ENCODE data around the gene CELSR1. TPM values are rescaled to one million over a fixed set of nuclear protein-coding genes. Genes with fewer than 3 reads are reported as not detected.

CELSR1 gene
- total RNA-seq, 1 donor from 2014 or later, result 32.9 TPM

DNA sequence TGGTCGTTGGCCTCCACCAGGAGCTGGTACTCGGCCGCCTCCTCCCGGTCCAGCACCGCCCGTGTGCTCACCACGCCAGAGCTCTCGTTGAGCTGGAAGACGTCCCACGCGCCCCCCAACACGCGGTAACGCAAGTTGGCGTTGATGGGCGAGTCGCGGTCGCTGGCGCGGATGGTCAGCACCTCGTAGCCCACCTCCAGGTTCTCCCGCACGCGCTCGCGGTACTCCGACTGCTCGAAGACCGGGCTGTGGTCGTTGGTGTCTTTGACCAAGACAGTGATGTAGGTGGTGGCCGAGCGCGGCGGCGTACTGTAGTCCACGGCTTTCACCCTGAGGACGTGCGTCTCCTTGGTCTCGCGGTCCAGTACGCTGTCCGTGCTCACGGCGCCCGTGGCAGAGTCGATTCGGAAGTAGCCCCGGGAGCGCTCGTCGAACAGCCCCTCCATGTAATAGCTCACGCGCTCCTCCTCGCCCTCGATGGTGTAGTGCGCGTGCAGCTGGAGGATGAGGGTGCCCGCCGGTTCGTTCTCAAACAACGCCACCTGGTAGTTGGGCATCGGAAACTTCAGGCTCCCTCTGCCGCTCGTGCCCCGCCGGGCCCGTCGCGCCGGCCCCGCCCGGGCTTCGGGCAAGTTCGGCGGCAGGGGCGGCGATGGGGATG, 1.4 kb downstream of the CELSR1 start:
- Histone ChIP-seq H3K9me3 (no peaks in the 10 kb centered on the region), H3K27ac (no peak overlapping the region), H3K36me3 (no peaks in the 10 kb centered on the region), H3K27me3 (no peaks in the 10 kb centered on the region), H3K4me1 (peaks cover 40% of the 10 kb centered on the region), H3K4me3 (peak overlapping the region; percentile 52 to 54)
- TF ChIP-seq, protein P1, sequence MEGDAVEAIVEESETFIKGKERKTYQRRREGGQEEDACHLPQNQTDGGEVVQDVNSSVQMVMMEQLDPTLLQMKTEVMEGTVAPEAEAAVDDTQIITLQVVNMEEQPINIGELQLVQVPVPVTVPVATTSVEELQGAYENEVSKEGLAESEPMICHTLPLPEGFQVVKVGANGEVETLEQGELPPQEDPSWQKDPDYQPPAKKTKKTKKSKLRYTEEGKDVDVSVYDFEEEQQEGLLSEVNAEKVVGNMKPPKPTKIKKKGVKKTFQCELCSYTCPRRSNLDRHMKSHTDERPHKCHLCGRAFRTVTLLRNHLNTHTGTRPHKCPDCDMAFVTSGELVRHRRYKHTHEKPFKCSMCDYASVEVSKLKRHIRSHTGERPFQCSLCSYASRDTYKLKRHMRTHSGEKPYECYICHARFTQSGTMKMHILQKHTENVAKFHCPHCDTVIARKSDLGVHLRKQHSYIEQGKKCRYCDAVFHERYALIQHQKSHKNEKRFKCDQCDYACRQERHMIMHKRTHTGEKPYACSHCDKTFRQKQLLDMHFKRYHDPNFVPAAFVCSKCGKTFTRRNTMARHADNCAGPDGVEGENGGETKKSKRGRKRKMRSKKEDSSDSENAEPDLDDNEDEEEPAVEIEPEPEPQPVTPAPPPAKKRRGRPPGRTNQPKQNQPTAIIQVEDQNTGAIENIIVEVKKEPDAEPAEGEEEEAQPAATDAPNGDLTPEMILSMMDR (IDR thresholded peaks at IDR 0.05), result no peak
- TF ChIP-seq POLR2AphosphoS5 (IDR thresholded peaks at IDR 0.05; ENCODE audit: insufficient read depth in 1 of 2, low read depth in 1 of 2), result no peak
- intact Hi-C loops (cut with DNase I), result loop anchor here (5.0 kb wide), 1 partner anchor 684 kb away; no protein-coding TSS in a partner anchor
- DNase-seq (ENCODE audit: extremely low spot score in 2 of 2), result no peak

DNA sequence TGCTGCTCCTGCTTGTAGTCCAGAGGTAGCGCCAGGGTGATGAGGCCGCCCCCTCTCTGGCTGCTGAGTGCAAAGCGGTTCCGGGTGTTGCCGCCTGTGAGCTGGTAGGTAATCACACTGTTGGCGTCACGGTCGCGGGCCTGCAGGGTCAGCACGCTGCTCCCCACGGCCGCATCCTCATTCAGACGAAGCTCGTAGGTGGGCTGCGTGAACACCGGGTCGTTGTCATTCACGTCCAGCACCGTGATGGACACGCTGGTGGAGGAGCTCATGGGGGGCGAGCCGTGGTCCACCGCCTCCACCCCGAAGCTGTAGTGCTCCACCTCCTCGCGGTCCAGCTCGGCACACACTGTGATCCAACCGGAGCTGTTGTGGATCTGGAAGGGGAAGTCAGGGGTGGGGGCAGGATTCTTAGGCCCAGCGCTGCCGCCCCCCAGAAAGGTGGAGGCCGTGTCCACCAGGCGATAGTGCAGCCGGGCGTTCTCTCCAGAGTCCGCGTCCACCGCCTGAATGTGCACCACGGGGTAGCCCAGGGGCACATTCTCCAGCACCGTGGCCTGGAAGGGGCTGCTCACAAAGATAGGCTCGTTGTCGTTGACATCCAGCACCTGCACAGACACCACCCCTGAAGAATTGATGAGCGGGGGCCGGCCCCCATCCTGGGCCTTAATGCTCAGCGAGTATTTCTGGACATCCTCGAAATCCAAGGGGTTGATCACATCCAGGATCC, 2.4 kb downstream of the CELSR1 start:
- DNase-seq (ENCODE audit: extremely low spot score in 2 of 2), result no peak
- Histone ChIP-seq H3K27ac (no peak overlapping the region), H3K27me3 (no peaks in the 10 kb centered on the region), H3K4me1 (peaks cover 45% of the 10 kb centered on the region), H3K4me3 (no peak overlapping the region), H3K9me3 (no peaks in the 10 kb centered on the region), H3K36me3 (no peaks in the 10 kb centered on the region)
- intact Hi-C loops (cut with DNase I), result loop anchor here (5.0 kb wide), 1 partner anchor 683 kb away; no protein-coding TSS in a partner anchor
- TF ChIP-seq, protein P1 (IDR thresholded peaks at IDR 0.05), result no peak
- no peak for TF ChIP-seq POLR2AphosphoS5 (IDR thresholded peaks at IDR 0.05; ENCODE audit: insufficient read depth in 1 of 2, low read depth in 1 of 2)
- TF ChIP-seq POLR2A (IDR thresholded peaks at IDR 0.05), result no peak

DNA sequence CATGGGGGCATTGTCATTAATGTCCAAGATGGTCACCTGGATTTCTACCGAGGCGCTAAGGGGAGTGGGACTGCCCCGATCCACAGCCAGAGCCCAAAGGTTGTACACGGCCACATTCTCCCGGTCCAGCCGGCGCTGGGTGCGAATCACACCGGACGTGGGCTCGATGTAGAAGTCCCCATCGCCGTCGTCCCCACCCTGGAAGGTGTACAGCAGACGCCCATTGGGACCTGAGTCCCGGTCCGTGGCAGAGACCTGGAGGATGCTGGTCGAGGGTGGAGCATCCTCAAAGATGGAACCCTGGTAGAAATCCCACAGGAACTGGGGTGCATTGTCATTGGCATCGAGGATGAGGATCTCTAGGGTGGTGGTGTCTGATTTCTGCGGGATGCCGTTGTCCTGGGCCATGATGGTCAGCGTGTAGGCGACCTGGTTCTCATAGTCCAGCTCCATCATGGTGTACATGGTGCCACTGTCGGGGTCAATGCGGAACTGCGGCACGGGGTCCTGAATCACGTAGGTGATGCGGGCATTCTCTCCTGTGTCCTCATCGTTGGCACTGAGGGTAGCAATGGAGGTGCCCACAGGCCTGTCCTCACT, 3.1 kb downstream of the CELSR1 start:
- Histone ChIP-seq H3K27ac (no peak overlapping the region), H3K4me3 (no peak overlapping the region), H3K36me3 (no peaks in the 10 kb centered on the region), H3K4me1 (peaks cover 42% of the 10 kb centered on the region), H3K9me3 (no peaks in the 10 kb centered on the region), H3K27me3 (no peaks in the 10 kb centered on the region)
- TF ChIP-seq POLR2A (IDR thresholded peaks at IDR 0.05) (no peak), POLR2AphosphoS5 (IDR thresholded peaks at IDR 0.05; ENCODE audit: insufficient read depth in 1 of 2, low read depth in 1 of 2) (no peak)
- TF ChIP-seq, protein P1 (IDR thresholded peaks at IDR 0.05), result no peak
- DNase-seq (ENCODE audit: extremely low spot score in 2 of 2), result no peak
- intact Hi-C loops (cut with DNase I), result no loop called here

DNA sequence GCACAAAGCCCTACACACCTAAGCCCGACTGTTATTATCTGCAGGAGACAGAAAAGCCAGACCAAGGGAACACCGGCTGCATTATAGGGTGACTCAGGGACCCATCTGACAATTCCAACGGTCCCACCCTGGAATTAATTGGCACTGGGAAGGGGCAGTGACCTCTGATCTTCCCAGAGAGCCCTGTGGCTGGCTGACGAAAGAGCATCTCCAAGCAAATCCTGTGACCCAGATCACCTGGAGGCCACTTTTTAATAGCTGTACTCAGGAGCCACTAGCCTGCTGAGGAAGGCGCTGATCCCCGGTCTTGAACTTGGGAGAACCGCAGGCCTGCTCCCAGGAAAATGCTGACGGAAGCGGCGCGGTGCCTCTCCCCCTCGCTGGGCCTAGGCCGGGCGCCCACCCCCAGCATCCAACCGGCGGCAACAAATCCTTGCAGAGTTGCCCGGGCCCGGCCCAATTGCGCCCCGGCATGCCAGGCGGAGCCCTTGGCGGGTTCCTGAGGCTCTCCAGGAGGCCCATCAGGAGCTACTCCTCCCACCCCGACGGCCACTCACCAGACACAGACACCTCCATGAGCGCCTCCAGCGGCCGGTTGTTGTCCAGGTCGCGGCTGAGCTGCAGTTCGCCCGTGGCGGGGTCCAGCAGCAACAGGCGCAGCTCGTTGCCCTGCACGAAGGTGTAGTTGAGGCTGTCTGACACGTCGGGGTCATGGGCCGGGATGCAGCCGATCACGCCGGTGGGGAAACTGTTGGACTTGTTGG, 4.2 kb downstream of the CELSR1 start:
- Histone ChIP-seq H3K36me3 (no peaks in the 10 kb centered on the region), H3K27ac (peak overlapping the region; percentile 7), H3K9me3 (no peaks in the 10 kb centered on the region), H3K4me3 (peak overlapping the region in 1 of 2 donors; percentile 3), H3K4me1 (peaks cover 32% of the 10 kb centered on the region), H3K27me3 (no peaks in the 10 kb centered on the region)
- TF ChIP-seq POLR2A (IDR thresholded peaks at IDR 0.05) (no peak), POLR2AphosphoS5 (IDR thresholded peaks at IDR 0.05; ENCODE audit: insufficient read depth in 1 of 2, low read depth in 1 of 2) (no peak)
- TF ChIP-seq, protein P1 (IDR thresholded peaks at IDR 0.05), result no peak
- no peak for DNase-seq (ENCODE audit: extremely low spot score in 2 of 2)
- intact Hi-C loops (cut with DNase I), result no loop called here

Measured in vagina (tissue), 2 donors.